H7 (cell line): ENCODE measurements around the gene HS6ST3. TPM values are rescaled to one million over a fixed set of nuclear protein-coding genes. Genes with fewer than 3 reads are reported as not detected.
"Not testable (repeated sequence)": the region's sequence is repeated elsewhere in the genome, so short reads cannot be mapped to it uniquely, and the experiment has no call there.

ENCODE experiments used
- DNase-seq: peaks from one replicate; pipeline ENCODE4 v3.0.0; 2012
- H3K27me3 ChIP-seq: 2 replicates; pipeline ENCODE4 v1.6.0; 2011; ENCODE audit warnings: mild to moderate bottlenecking, low read length; ENCODE audit not compliant: control insufficient read depth, insufficient read depth
- H3K36me3 ChIP-seq: replicated peaks from 2 replicates; pipeline ENCODE4 v1.5.1; 2011; ENCODE audit warnings: low read length; ENCODE audit not compliant: control insufficient read depth, insufficient read depth
- H3K4me3 ChIP-seq: 2 replicates; pipeline ENCODE4 v1.5.1; 2011; ENCODE audit warnings: low read depth, mild to moderate bottlenecking, control low read depth, low read length, moderate library complexity; ENCODE audit not compliant: insufficient read depth
- total RNA-seq: library from RNA; depleted of rRNA; stranded (reverse); fragments of >200 nt; shearing (Covaris generic); gene quantifications from 2 replicates; pipeline ENCODE4 v1.2.3, GENCODE V29; 2014

The HS6ST3 gene
- total RNA-seq, 1 experiment from 2014 or later: 0.21 TPM

DNA sequence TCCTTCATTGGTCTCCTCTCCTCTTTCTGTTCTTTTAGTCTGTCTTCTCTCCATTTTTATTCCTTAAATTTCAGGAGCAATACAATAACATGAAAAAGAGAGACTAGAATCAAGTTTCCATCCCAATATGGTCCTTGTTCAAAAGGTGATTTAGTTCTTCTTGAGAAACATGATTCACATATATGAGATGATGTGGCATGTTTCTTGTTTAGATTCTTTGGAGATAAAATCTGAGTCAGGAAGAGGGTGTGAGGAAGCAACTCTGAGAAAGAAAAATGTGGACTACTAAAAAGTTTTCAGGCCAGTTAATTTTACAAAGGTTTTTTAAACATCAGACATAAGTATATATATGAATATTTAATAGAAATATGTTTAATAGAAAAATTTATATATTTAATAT lies 673.0 kb downstream of the HS6ST3 start:
- DNase-seq: no peak
- Histone ChIP-seq H3K27me3 (no peaks in the 10 kb centered on the region), H3K4me3 (no peak overlapping the region), H3K36me3 (no peaks in the 10 kb centered on the region)

DNA sequence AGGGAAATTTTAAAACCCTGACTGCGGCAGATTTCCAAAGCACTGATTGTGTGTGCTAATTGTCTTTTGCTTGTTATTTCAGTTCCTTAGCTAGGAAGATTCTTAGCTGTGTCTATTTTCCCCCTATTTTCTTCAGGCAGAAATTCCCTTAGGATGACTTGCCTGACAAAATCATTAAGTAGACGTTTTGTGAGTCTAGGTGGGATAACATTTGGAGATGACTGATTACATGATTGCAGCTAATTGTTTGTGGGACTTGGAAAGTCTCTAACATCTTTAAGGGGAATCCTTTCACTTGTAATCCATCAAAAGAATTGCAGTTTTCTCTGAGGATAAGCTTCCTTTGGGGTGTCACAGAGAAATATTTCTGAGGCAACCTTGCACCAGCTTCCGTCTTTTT lies 676.4 kb downstream of the HS6ST3 start:
- Histone ChIP-seq H3K27me3 (no peaks in the 10 kb centered on the region), H3K4me3 (no peak overlapping the region), H3K36me3 (no peaks in the 10 kb centered on the region)
- no peak for DNase-seq

DNA sequence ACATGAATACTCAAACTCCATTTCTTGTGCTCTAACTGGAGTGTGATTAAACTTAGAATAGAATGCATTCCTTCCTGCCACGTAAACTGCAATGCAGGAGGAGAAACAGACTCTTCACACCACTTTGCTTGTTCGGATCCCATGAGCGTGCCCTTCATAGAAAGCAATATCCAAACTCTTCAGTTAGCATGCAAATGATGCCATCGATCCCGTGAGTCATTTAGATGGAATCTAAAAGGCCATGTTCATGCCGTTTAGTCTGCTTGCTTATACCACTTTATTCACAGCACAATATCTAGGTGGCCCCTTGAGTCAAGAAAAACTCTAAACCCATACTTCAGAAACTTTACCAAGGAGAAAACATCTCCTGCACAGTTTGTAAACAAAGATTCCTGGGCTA lies 678.6 kb downstream of the HS6ST3 start:
- Histone ChIP-seq H3K36me3 (no peaks in the 10 kb centered on the region), H3K4me3 (no peak overlapping the region), H3K27me3 (no peaks in the 10 kb centered on the region)
- DNase-seq: no peak

DNA sequence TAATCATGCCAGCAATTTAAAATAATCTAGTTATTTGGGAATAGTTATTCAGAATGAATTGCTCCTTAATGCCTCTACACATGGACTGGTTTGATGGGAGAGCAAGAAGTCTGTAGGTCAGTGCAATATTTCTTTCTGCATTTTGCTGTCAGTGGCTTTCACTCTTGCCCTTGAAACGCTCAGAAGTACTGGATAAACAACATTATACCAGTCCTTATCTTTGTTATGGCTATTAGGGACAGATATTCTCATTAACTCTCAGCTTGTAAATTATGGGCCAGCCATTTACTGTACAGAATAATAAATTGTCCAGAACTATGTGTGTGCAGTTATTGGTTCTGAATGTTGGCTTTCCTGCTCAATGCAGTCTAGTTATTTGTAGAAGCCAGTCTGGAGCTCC lies 680.0 kb downstream of the HS6ST3 start:
- DNase-seq: no peak
- H3K36me3 ChIP-seq: no peaks in the 10 kb centered on the region
- H3K4me3 ChIP-seq: no peak overlapping the region
- H3K27me3 ChIP-seq: no peaks in the 10 kb centered on the region

DNA sequence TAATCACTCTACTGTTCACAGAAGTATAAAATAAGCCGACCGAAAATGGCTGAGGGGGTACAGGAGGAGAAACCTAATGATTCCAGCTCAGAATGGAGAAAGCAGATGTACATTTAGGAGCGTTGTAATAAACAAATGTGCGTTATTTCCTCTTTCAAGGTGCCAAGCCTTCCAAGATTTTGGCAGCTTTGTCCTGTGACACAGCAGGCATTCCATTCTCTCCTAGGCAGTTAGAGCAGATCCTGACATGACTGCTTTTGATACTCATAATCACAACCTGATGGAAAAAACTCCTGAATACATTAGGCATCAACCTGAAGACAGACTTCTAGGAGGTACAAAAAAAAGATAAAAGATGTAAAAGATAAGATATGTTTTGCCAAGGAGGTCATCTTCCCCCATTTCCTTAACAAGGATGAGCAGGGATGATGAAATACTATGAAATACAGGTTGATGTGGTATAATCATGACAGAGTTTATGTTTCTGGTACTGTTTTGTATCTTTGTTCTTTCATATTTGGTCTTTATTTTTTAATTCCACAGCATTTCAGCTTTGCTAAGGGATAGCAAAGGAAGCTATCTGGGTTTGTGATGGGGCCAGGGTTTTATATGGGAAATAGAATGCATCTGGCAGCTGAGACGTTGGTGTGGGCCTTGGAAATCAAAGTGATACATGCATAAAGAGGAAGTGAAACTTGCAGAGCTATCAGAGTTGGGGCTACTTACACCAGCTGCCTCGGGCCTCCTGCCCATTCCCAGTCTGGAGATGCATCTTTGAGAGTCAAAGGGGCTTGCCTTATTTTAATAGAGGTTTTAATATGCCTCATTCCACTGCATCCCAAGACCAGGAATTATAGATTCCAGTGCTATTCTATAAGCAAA lies 681.8 kb downstream of the HS6ST3 start:
- Histone ChIP-seq H3K4me3 (no peak overlapping the region), H3K27me3 (no peaks in the 10 kb centered on the region), H3K36me3 (no peaks in the 10 kb centered on the region)
- DNase-seq: no peak

DNA sequence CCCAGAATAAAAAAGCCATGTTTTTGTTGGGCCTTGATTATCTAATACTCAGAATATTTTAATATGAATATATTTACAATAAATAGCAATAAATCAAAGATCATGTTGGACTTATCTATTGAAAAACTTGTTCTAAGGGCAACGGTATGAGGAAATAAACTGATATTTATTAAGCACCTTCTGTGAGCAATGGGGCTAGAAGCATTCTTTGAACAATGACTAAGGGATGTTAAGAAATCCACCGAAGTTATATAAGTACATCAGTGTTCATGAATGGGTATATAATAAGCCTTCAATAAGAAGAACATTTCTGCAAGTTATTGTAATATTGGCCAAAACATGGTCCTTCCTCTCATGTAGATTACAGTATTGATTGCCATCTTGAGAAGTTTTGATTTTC lies 682.5 kb downstream of the HS6ST3 start:
- DNase-seq: no peak
- H3K27me3 ChIP-seq: no peaks in the 10 kb centered on the region
- no peaks in the 10 kb centered on the region for H3K36me3 ChIP-seq
- H3K4me3 ChIP-seq: no peak overlapping the region

DNA sequence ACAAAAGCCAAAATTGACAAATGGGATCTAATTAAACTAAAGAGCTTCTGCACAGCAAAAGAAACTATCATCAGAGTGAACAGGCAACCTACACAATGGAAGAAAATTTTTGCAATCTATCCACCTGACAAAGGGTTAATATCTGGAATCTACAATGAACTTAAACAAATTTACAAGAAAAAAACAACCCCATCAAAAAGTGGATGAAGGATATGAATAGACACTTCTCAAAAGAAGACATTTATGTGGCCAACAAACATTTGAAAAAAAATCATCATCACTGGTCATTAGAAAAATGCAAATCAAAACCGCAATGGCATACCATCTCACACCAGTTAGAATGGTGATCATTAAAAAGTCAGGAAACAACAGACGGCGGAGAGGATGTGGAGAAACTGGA lies 688.4 kb downstream of the HS6ST3 start:
- not testable (repeated sequence) for H3K27me3 ChIP-seq, DNase-seq, H3K36me3 ChIP-seq, H3K4me3 ChIP-seq

DNA sequence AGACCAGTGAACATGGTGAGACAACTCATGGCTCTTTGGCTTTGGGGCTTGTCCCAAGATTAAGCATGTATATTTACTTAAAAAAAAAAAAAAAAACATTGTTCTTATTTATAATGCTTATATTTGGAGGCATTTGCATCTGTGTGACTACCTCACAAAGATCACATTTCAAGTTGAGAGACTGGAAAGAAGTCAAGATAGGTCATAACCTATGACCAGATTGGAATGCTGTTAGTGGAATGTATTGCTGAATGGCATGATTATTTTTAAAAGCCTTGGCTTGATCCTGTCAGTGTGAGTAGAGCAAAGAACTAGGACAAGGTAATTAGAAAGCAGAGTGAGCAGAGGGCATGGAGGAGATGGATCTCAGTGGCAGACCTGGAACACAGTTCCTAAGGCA lies 689.8 kb downstream of the HS6ST3 start:
- Histone ChIP-seq H3K4me3 (no peak overlapping the region), H3K27me3 (no peaks in the 10 kb centered on the region), H3K36me3 (no peaks in the 10 kb centered on the region)
- no peak for DNase-seq

DNA sequence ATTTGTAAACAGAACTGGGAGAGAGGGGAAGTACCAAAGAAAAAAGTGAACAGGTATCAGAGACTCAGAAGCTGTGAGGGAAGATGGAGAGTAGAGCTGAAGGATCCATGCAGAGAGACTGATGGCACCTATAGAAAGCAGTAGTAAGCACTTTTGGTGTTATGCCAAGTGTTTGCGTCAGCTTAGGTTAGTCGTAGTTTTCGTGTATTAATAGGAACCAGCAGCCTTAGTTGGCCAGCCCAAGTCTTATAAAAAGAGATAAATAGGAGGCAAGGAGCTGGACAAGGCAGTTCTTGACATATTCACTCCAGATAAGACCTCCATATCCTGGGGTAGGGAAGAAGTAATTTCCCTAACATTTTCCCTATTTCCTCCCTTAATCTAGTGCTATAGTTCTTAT lies 690.2 kb downstream of the HS6ST3 start:
- Histone ChIP-seq H3K4me3 (no peak overlapping the region), H3K36me3 (no peaks in the 10 kb centered on the region), H3K27me3 (no peaks in the 10 kb centered on the region)
- no peak for DNase-seq

DNA sequence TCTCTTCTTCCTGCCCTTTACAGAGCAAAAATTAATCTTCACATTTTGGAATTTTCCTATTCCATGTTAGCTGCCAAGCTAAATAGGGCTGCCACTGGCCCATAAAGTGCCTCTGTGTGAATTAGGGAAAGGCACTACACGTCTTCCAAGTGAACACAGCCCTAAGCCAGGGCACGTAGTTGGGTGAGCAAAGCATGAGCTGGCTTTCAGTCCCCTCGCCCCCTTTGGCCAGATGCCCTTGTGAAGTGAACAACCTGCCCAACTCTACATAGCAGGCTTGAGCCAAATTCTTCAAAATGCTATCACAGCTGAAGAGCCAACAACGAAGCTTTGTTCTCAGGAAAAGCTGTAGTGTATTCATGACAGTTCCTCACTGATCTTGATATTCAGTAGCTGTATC lies 691.2 kb downstream of the HS6ST3 start:
- H3K27me3 ChIP-seq: no peaks in the 10 kb centered on the region
- no peak overlapping the region for H3K4me3 ChIP-seq

DNA sequence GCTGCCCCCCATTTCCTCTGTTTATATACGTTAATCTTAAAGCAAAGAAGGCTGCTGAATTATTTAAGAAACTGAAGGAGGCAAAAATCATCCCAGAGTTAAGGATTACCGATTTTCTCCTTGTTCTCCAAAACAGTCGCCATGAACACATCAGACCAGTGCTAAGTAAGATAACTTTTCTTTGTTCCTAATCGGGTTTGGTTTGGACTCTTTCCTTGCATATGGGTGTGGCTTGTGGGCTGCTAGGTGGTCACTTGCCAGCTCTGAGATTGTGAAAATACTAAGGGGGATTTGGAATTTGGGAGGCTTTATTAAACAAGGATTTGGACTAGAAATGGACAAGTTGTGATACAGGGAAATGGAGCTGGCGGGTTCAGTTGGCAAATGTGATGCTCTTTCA lies 692.3 kb downstream of the HS6ST3 start:
- no peak overlapping the region for H3K4me3 ChIP-seq
- no peaks in the 10 kb centered on the region for H3K27me3 ChIP-seq
- no peak for DNase-seq
- no peaks in the 10 kb centered on the region for H3K36me3 ChIP-seq

More for the DNA sequence above, 691.2 kb downstream of the HS6ST3 start:
- no peak for DNase-seq
- H3K36me3 ChIP-seq: no peaks in the 10 kb centered on the region

DNA sequence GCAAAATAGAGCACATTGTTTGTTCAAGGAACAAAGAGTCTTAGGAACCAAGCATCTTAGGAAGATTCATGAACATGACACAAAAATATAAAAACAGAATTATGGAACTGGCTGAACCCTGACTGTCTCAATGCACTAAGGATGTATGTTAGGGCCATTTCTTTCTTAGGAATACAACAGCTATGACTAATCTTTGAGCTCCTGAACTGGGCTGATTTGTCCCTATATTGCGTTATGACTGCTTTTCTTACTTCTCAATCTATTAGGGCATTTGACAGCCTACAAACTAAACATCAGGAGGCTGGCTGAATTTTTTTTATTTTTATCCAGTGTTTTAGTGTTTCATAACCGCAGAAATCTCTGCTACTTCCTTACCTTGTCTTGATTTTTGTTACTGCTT lies 693.1 kb downstream of the HS6ST3 start:
- no peak for DNase-seq
- Histone ChIP-seq H3K4me3 (no peak overlapping the region), H3K36me3 (no peaks in the 10 kb centered on the region), H3K27me3 (no peaks in the 10 kb centered on the region)

DNA sequence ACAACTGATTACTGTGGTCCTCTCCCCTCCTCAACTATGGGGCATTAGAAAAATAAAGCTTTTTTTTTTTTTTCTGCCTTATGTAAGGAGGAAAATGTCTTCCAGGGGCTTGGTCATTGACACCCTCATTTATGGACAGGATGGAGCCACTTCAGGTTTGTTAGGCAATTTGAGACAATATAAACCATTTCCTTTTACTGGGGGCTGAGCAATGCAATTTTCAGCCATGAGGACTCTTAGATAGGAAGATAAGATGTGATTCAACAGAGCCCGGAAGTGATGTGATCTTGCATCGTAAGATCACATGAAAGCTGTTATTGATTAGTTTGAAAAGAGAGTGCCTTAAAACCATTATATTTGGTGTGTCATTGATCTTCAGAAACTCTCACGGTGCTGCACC lies 693.6 kb downstream of the HS6ST3 start:
- no peak for DNase-seq
- Histone ChIP-seq H3K4me3 (no peak overlapping the region), H3K36me3 (no peaks in the 10 kb centered on the region), H3K27me3 (no peaks in the 10 kb centered on the region)

DNA sequence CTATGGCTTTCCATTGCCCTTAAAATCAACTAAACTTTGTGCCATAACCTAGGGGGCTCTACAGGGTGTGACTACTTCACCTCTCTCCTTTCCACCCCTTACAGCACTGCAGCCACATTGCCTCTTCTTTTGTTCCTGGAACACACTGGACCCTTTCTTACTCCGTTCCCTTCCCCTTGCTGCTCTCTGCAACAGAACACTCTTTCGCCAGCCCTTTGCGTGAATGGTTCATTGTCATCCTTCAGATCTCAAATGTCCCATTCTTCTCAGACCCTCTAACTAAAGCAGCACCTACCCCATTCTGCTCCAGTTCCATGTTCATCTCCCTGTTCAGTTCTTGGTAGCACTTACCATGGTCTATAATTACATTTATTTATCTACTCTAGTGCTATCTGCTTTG lies 696.1 kb downstream of the HS6ST3 start:
- no peak for DNase-seq
- H3K27me3 ChIP-seq: no peaks in the 10 kb centered on the region
- no peaks in the 10 kb centered on the region for H3K36me3 ChIP-seq
- no peak overlapping the region for H3K4me3 ChIP-seq

DNA sequence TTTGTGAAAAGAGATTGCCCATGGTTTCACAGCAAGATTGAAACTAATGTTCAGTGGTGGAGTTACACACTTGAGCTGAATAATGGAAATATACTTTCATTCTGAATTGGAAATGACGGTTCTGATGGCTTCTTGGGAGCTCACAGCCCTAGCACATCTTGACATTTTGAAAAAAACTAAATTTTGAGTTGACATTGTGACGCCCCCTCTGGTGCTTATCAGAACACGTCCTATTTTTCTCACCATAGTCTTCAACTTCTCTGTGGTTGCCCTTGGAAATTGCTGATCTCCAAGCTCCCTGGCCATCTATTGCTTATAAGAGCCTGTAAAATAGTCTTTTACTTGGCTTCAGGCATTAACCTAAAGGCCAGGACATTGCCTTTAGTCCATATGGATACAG lies 702.3 kb downstream of the HS6ST3 start:
- DNase-seq: no peak
- no peaks in the 10 kb centered on the region for H3K27me3 ChIP-seq

More for the DNA sequence above, 702.3 kb downstream of the HS6ST3 start:
- Histone ChIP-seq H3K4me3 (no peak overlapping the region), H3K36me3 (no peaks in the 10 kb centered on the region)
